Endothelial cell of umbilical vein (primary cell): ENCODE measurements around the gene XYLT1. TPM values are rescaled to one million over a fixed set of nuclear protein-coding genes. Genes with fewer than 3 reads are reported as not detected.

Experiments
- BruUV-seq: library from RNA; stranded (reverse); fragments of 400-500 nt; replicated peaks from 2 replicates; lab custom pipeline; 2021; lab: Mats Ljungman, UMichigan
- CTCF ChIA-PET: fragments of 300-600, 350-600 bp; sonication (Branson Sonifier 250); formaldehyde crosslinking; loops from one replicate; lab custom pipeline; 2021; ENCODE audit warnings: antibody characterized with exemption, inconsistent platforms; lab: Charles Lee
- POLR2A ChIA-PET: fragments of 300-600, 350-600 bp; sonication (Branson Sonifier 250); formaldehyde crosslinking; loops from one replicate; lab custom pipeline; 2021; ENCODE audit warnings: antibody characterized with exemption, inconsistent platforms; lab: Charles Lee
- DNase-seq: peaks from one replicate; pipeline ENCODE4 v3.0.0-alpha.2; 2011; ENCODE audit warnings: low read depth, low spot score
- FAIRE-seq: peaks from 2 replicates; lab custom pipeline; 2011; peaks lifted over from hg19 to GRCh38; lab: Jason Lieb, UNC
- H2AFZ ChIP-seq: 2 replicates; pipeline ENCODE4 v1.6.0; 2012; ENCODE audit warnings: low read depth, low read length, control low read depth, inconsistent platforms
- H3K27ac ChIP-seq: 2 replicates; pipeline ENCODE4 v1.5.1; 2011; ENCODE audit warnings: low read depth, mild to moderate bottlenecking, control low read depth, low read length, moderate library complexity; ENCODE audit not compliant: insufficient read depth
- H3K27me3 ChIP-seq, 2 experiments: 2 replicates each; pipeline versions ENCODE4 v1.6.0 to v1.6.1; 2011; ENCODE audit warnings: low read length in 2 of 2, mixed read lengths in 1 of 2; ENCODE audit not compliant: control insufficient read depth in 2 of 2, insufficient read depth in 2 of 2
- H3K36me3 ChIP-seq, 2 experiments: 2 replicates in 1 of 2; 3 replicates in 1 of 2; pipeline ENCODE4 v1.5.1; 2011; ENCODE audit warnings: low read length in 2 of 2, mild to moderate bottlenecking in 1 of 2, moderate library complexity in 1 of 2; ENCODE audit not compliant: control insufficient read depth in 2 of 2, insufficient read depth in 2 of 2; ENCODE audit errors: extremely low read depth in 1 of 2
- H3K4me1 ChIP-seq: 3 replicates; pipeline ENCODE4 v1.5.1; 2011; ENCODE audit warnings: mild to moderate bottlenecking, low read length; ENCODE audit not compliant: control insufficient read depth, insufficient read depth; ENCODE audit errors: extremely low read depth
- H3K4me2 ChIP-seq: 2 replicates; pipeline ENCODE4 v1.6.1; 2011; ENCODE audit warnings: low read length, control low read depth, mixed read lengths; ENCODE audit not compliant: insufficient read depth
- H3K4me3 ChIP-seq, 3 experiments: fragments of 200-600 bp in 1 of 3; sonication (generic), shearing (Covaris generic) in 1 of 3; replicated peaks in 1 of 3; 2 replicates each; pipeline ENCODE4 v1.5.1; 2011 to 2016; ENCODE audit warnings: control low read depth in 3 of 3, low read length in 3 of 3, mild to moderate bottlenecking in 2 of 3, inconsistent platforms in 1 of 3, low read depth in 1 of 3, moderate library complexity in 1 of 3; ENCODE audit not compliant: insufficient read depth in 1 of 3
- H3K79me2 ChIP-seq: 2 replicates; pipeline ENCODE4 v1.6.0; 2012; ENCODE audit warnings: low read length, inconsistent platforms; ENCODE audit not compliant: control insufficient read depth, insufficient read depth
- H3K9ac ChIP-seq: replicated peaks from 2 replicates; pipeline ENCODE3; 2011; ENCODE audit warnings: low read length, control low read depth; ENCODE audit not compliant: insufficient read depth; ENCODE audit errors: extremely low read depth
- H3K9me1 ChIP-seq: replicated peaks from 3 replicates; pipeline ENCODE4 v1.6.0; 2011; ENCODE audit warnings: mild to moderate bottlenecking, low read length; ENCODE audit not compliant: control insufficient read depth, insufficient read depth; ENCODE audit errors: extremely low read depth
- H3K9me3 ChIP-seq: replicated peaks from 2 replicates; pipeline ENCODE4 v1.5.1; 2012; ENCODE audit warnings: low read length, inconsistent platforms; ENCODE audit not compliant: control insufficient read depth, insufficient read depth
- H4K20me1 ChIP-seq: replicated peaks from 2 replicates; pipeline ENCODE3; 2011; ENCODE audit warnings: mild to moderate bottlenecking, low read length; ENCODE audit not compliant: control insufficient read depth, insufficient read depth; ENCODE audit errors: extremely low read depth
- EZH2 ChIP-seq: IDR thresholded peaks from 2 replicates; pipeline ENCODE4 v1.6.1; 2012; ENCODE audit warnings: borderline replicate concordance, low read depth, mild to moderate bottlenecking, moderate library complexity, low read length, inconsistent platforms; ENCODE audit not compliant: severe bottlenecking
- FOS ChIP-seq: IDR thresholded peaks from 2 replicates; pipeline ENCODE4 v1.6.1; 2011; ENCODE audit warnings: mild to moderate bottlenecking, low read length, moderate library complexity, borderline replicate concordance; ENCODE audit not compliant: insufficient read depth
- GATA2 ChIP-seq: IDR thresholded peaks from 2 replicates; pipeline ENCODE4 v1.7.0; 2011; ENCODE audit warnings: low read depth, mild to moderate bottlenecking, moderate library complexity, mixed read lengths, low read length; ENCODE audit not compliant: insufficient read length, insufficient read depth
- JUN ChIP-seq: IDR thresholded peaks from 2 replicates; pipeline ENCODE4 v1.6.1; 2011; ENCODE audit warnings: borderline replicate concordance, low read depth; ENCODE audit not compliant: insufficient read length, insufficient read depth
- MYC ChIP-seq: IDR thresholded peaks from one replicate; pipeline ENCODE4 v1.6.1; 2011; ENCODE audit warnings: mild to moderate bottlenecking, low read depth, low read length
- POLR2A ChIP-seq: IDR thresholded peaks from 2 replicates; pipeline ENCODE4 v1.6.1; 2012; ENCODE audit warnings: low read depth, mild to moderate bottlenecking, control low read depth, low read length
- POLR2AphosphoS5 ChIP-seq: IDR thresholded peaks from 2 replicates; pipeline ENCODE4 v1.6.1; 2012; ENCODE audit warnings: low read depth, mild to moderate bottlenecking, control low read depth, low read length, moderate library complexity; ENCODE audit not compliant: insufficient read depth
- dilution Hi-C: fragments of 300-500 bp; cut with MboI; formaldehyde crosslinking; loops from one replicate; pipeline ENCODE4 v1.15.0; 2019; ENCODE audit warnings: low sequenced_read_pairs; ENCODE audit not compliant: extremely low pct_ligation_motif_present
- intact Hi-C: fragments of 100-400 bp; cut with micrococcal nuclease; formaldehyde crosslinking; loops from one replicate; pipeline ENCODE4 v1.10.0; 2022
- polyA plus RNA-seq, 4 experiments: library from polyadenylated mRNA; depleted of rRNA in 3 of 4; stranded (reverse) in 3 of 4; unstranded in 1 of 4; fragments of >200 nt; gene quantifications; 2 replicates each; pipeline versions ENCODE4 v1.2.1 to v1.2.3, GENCODE V29; 2011 to 2012; ENCODE audit warnings: missing spikeins in 1 of 4
- total RNA-seq: library from RNA; stranded (reverse); gene quantifications from 2 replicates; pipeline ENCODE4 v1.2.3, GENCODE V29; 2021
- TF ChIP-seq, protein P1 (sequence below), 2 donors: IDR thresholded peaks; 1 replicate in 1 of 2; 2 replicates in 1 of 2; pipeline ENCODE4 v1.5.1; 2011; ENCODE audit warnings: low read length in 2 of 2, mild to moderate bottlenecking in 2 of 2, moderate library complexity in 2 of 2, control low read depth in 1 of 2, inconsistent platforms in 1 of 2, low read depth in 1 of 2; ENCODE audit not compliant: insufficient read depth in 1 of 2; ENCODE audit errors: extremely low read depth in 1 of 2
- TF ChIP-seq, protein P2 (sequence below): IDR thresholded peaks from 2 replicates; pipeline ENCODE4 v1.6.1; 2011; ENCODE audit not compliant: insufficient read depth, insufficient read length

Gene XYLT1
- total and polyA plus RNA-seq, 2 donors (not counting 3 experiments of a cell fraction or from before 2014, with no cell fraction given): 0.63 to 2.9 TPM

DNA sequence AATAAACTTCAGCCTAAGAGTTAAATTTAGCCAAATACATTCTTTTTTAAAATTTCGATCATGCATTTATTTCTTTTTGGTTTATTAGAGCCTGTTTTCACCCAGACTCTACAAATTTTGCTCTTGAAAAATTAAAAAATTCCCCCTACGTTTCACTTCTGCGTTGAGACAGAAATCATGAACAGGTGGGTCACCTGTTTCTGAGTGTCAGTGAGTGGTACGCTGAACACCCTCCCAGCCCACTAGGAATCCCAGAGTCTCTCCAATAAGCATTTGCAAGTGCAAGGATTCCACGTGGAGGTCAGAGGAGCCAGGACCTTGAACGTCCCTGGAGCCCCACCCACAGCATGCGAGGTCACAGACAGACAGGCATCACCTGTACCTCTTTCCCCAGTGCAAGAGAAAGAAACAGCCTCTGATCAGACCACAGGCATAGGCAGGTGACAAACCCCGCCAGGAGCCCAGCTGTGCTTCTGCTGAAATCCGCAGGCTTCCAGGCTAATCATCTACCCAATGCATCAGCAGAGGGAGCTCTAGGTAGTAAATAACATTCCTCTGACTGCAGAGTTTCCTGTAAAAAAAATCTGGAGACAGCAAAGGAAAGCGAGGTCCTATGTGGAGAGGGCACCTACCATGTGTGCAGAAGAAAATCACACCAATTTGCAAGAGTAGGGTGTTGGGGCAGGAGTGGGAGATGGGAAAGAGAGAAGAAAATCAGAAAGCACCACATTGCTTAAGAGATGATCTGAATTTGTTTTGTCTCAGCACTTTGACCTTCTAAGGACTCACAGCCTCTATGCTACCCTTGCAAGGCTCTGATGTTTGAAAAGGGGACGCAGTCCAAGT is 5.9 kb upstream of the XYLT1 start:
- Histone ChIP-seq H3K9ac (no peak overlapping the region), H2AFZ (no peak overlapping the region), H3K4me3 (no peak overlapping the region), H3K36me3 (no peaks in the 10 kb centered on the region), H3K79me2 (no peaks in the 10 kb centered on the region), H4K20me1 (no peaks in the 10 kb centered on the region), H3K4me1 (no peaks in the 10 kb centered on the region), H3K27me3 (no peaks in the 10 kb centered on the region), H3K4me2 (no peak overlapping the region), H3K9me3 (no peaks in the 10 kb centered on the region), H3K27ac (no peak overlapping the region), H3K9me1 (no peaks in the 10 kb centered on the region)
- intact Hi-C loops: no loop called here
- dilution Hi-C loops: no loop called here
- TF ChIP-seq, protein P1, sequence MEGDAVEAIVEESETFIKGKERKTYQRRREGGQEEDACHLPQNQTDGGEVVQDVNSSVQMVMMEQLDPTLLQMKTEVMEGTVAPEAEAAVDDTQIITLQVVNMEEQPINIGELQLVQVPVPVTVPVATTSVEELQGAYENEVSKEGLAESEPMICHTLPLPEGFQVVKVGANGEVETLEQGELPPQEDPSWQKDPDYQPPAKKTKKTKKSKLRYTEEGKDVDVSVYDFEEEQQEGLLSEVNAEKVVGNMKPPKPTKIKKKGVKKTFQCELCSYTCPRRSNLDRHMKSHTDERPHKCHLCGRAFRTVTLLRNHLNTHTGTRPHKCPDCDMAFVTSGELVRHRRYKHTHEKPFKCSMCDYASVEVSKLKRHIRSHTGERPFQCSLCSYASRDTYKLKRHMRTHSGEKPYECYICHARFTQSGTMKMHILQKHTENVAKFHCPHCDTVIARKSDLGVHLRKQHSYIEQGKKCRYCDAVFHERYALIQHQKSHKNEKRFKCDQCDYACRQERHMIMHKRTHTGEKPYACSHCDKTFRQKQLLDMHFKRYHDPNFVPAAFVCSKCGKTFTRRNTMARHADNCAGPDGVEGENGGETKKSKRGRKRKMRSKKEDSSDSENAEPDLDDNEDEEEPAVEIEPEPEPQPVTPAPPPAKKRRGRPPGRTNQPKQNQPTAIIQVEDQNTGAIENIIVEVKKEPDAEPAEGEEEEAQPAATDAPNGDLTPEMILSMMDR (IDR thresholded peaks at IDR 0.05; ENCODE audit: extremely low read depth in 1 of 2, insufficient read depth in 1 of 2, low read depth in 1 of 2, low read length in 2 of 2): peak in 1 of 2 donors; percentile 27
- TF ChIP-seq JUN: no peak
- ChIA-PET CTCF (no interaction called here), POLR2A (no interaction called here)
- DNase-seq: peak; percentile 6
- FAIRE-seq: no peak
- no TSS peak for BruUV-seq

DNA sequence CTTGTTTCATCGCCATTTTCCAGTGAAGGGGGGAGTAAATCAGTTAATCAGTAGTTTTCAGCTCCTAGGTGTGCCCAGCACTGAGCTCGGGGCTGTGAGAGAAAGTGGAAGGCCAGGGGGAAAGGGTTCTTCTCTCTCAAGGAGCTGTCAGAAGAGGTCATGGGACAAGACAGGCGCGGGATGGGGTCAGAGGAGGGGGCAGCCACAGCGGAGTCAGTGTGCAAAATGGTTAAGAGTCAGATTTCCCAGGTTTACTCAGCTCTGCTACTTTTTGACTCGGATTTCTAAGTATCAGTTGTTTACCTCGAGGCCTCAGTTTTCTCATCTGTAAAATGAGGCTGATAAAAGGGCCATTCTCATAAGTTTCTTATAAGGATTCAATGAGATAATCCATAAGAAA is 4.3 kb upstream of the XYLT1 start:
- POLR2A ChIA-PET: no interaction called here
- FAIRE-seq: no peak
- Histone ChIP-seq H3K4me2 (no peak overlapping the region), H3K79me2 (no peaks in the 10 kb centered on the region), H3K4me3 (no peak overlapping the region), H3K9me1 (no peaks in the 10 kb centered on the region), H4K20me1 (no peaks in the 10 kb centered on the region), H3K9me3 (no peaks in the 10 kb centered on the region), H2AFZ (no peak overlapping the region), H3K4me1 (no peaks in the 10 kb centered on the region), H3K27ac (no peak overlapping the region), H3K9ac (no peak overlapping the region), H3K27me3 (peaks cover 4 to 8% of the 10 kb centered on the region in 2 experiments), H3K36me3 (no peaks in the 10 kb centered on the region)
- no peak for DNase-seq
- intact Hi-C loops: no loop called here
- TF ChIP-seq, protein P1 (IDR thresholded peaks at IDR 0.05; ENCODE audit: extremely low read depth in 1 of 2, insufficient read depth in 1 of 2, low read depth in 1 of 2, low read length in 2 of 2): no peak
- TF ChIP-seq POLR2A (no peak), FOS (no peak), GATA2 (no peak), MYC (no peak), EZH2 (no peak), JUN (no peak), POLR2AphosphoS5 (no peak)
- TF ChIP-seq, protein P2, sequence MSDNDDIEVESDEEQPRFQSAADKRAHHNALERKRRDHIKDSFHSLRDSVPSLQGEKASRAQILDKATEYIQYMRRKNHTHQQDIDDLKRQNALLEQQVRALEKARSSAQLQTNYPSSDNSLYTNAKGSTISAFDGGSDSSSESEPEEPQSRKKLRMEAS: no peak
- dilution Hi-C loops: no loop called here
- CTCF ChIA-PET: no interaction called here
- no TSS peak for BruUV-seq
